OCI-LY3 (cell line): ENCODE results near the gene KIF11.

Experiments used
- CTCF ChIP-seq: fragments of 200-600, 300-600 bp; sonication (generic); IDR thresholded peaks from 2 replicates; pipeline ENCODE4 v1.5.1; 2014; ENCODE audit warnings: antibody characterized with exemption, low read length, low read depth
- EZH2phosphoT487 ChIP-seq: fragments of 200-600 bp; shearing (Covaris generic); IDR thresholded peaks from 2 replicates; pipeline ENCODE4 v1.6.1; 2018; ENCODE audit warnings: antibody characterized with exemption, mixed run types, low read depth

GRCh38 chr10:92629945-92630344 is 37.0 kb downstream of the KIF11 start:
- TF ChIP-seq CTCF = no peak
- TF ChIP-seq EZH2phosphoT487 = no peak
